Activated CD4-positive, alpha-beta memory T cell treated with anti-CD3 and anti-CD28 coated beads for 36 hours (primary cell): ENCODE results near the gene PCDHGA4. TPM values are rescaled to one million over a fixed set of nuclear protein-coding genes. Genes with fewer than 3 reads are reported as not detected.
A peak's percentile ranks its signal among the peaks of the same experiment; 100 is the strongest.
"Not testable (repeated sequence)": the region's sequence is repeated elsewhere in the genome, so short reads cannot be mapped to it uniquely, and the experiment has no call there.

Experiments
- CTCF ChIA-PET: fragments of 350-600 bp; sonication (Branson Sonifier 250); formaldehyde crosslinking; loops from one replicate; lab custom pipeline; 2021; ENCODE audit warnings: antibody characterized with exemption, inconsistent platforms; lab: Charles Lee
- POLR2A ChIA-PET: fragments of 350-600 bp; sonication (Branson Sonifier 250); formaldehyde crosslinking; loops from one replicate; lab custom pipeline; 2021; ENCODE audit warnings: antibody characterized with exemption; lab: Charles Lee
- DNase-seq: peaks from one replicate; pipeline ENCODE4 v3.0.0-alpha.2; 2020
- H3K27ac Mint-ChIP-seq: one replicate; pipeline ENCODE4 v1.8.0; 2021; ENCODE audit warnings: mixed read lengths
- H3K27me3 Mint-ChIP-seq: one replicate; pipeline ENCODE4 v1.8.0; 2021; ENCODE audit warnings: mixed read lengths
- H3K36me3 Mint-ChIP-seq: one replicate; pipeline ENCODE4 v1.8.0; 2021; ENCODE audit warnings: mixed read lengths
- H3K4me1 Mint-ChIP-seq: one replicate; pipeline ENCODE4 v1.8.0; 2021; ENCODE audit warnings: low read depth, mixed read lengths
- H3K4me3 Mint-ChIP-seq: one replicate; pipeline ENCODE4 v1.8.0; 2021; ENCODE audit warnings: mild to moderate bottlenecking, mixed read lengths
- H3K9me3 Mint-ChIP-seq: one replicate; pipeline ENCODE4 v1.8.0; 2021; ENCODE audit warnings: mixed read lengths
- intact Hi-C: fragments of 100-400 bp; cut with micrococcal nuclease; formaldehyde crosslinking; loops from one replicate; pipeline ENCODE4 v1.15.1; 2023
- total RNA-seq, 2 experiments: library from RNA; stranded (reverse); gene quantifications; one replicate each; pipeline ENCODE4 v1.2.3, GENCODE V29; 2021

PCDHGA4 gene
- total RNA-seq, 2 experiments from 2014 or later, result 0.07 to 0.12 TPM

GRCh38 chr5:141330299-141331080 is 24.3 kb upstream of the PCDHGA4 start, which contains the start of gene PCDHGA1:
TSS of gene PCDHGA1 (plus strand) at chr5:141330514.
- DNase-seq, result peak; percentile 24
- peaks cover 29% of the 10 kb centered on the region for H3K36me3 Mint-ChIP-seq
- intact Hi-C loops, result no loop called here
- H3K4me1 Mint-ChIP-seq, result peaks cover 9% of the 10 kb centered on the region
- POLR2A ChIA-PET, result interaction anchor here (0.7 kb wide), 1 partner anchor 929 kb away, joined by 5 read pairs; the partner anchor contains the start of gene ANKHD1
- peaks cover 46% of the 10 kb centered on the region for H3K27me3 Mint-ChIP-seq
- no peak within 1 kb of the TSS for H3K4me3 Mint-ChIP-seq
- CTCF ChIA-PET, result interaction anchor here (0.7 to 4.2 kb wide), 9 partner anchors 9 to 492 kb away, joined by 3 to 27 read pairs (median 5); partner anchors contain the start of genes PCDHB14, PCDHGA2, PCDHGB1 and TAF7
- no peak within 1 kb of the TSS for H3K27ac Mint-ChIP-seq
- peaks cover 37% of the 10 kb centered on the region for H3K9me3 Mint-ChIP-seq

GRCh38 chr5:141332571-141332970 is 22.2 kb upstream of the PCDHGA4 start:
- DNase-seq, H3K4me1 Mint-ChIP-seq, POLR2A ChIA-PET, H3K4me3 Mint-ChIP-seq, H3K27ac Mint-ChIP-seq, intact Hi-C loops: not testable (repeated sequence)
- peaks cover 45% of the 10 kb centered on the region for H3K27me3 Mint-ChIP-seq
- peaks cover 37% of the 10 kb centered on the region for H3K9me3 Mint-ChIP-seq
- H3K36me3 Mint-ChIP-seq, result peaks cover 29% of the 10 kb centered on the region
- CTCF ChIA-PET, result interaction anchor here (1.8 kb wide), 1 partner anchor 18 kb away, joined by 9 read pairs; the partner anchor contains the start of gene PCDHGB1

GRCh38 chr5:141338538-141339306 is 16.1 kb upstream of the PCDHGA4 start, which contains the start of gene PCDHGA2:
TSS of gene PCDHGA2 (plus strand) at chr5:141338760.
- CTCF ChIA-PET, result interaction anchor here (0.8 to 1.8 kb wide), 6 partner anchors 8 to 225 kb away, joined by 3 to 6 read pairs (median 4); partner anchors contain the start of genes PCDHGA1 and TAF7
- POLR2A ChIA-PET, result no interaction called here
- DNase-seq, result no peak
- intact Hi-C loops, result no loop called here
- H3K27me3 Mint-ChIP-seq, result peaks cover 55% of the 10 kb centered on the region
- peaks cover 50% of the 10 kb centered on the region for H3K9me3 Mint-ChIP-seq
- no peak within 1 kb of the TSS for H3K27ac Mint-ChIP-seq
- H3K4me1 Mint-ChIP-seq, result no peaks in the 10 kb centered on the region
- peaks cover 32% of the 10 kb centered on the region for H3K36me3 Mint-ChIP-seq
- no peak within 1 kb of the TSS for H3K4me3 Mint-ChIP-seq

GRCh38 chr5:141340781-141341354 is 14.0 kb upstream of the PCDHGA4 start:
- Mint-ChIP-seq H3K9me3 (peaks cover 58% of the 10 kb centered on the region), H3K36me3 (peaks cover 29% of the 10 kb centered on the region), H3K27me3 (peaks cover 56% of the 10 kb centered on the region)
- DNase-seq, intact Hi-C loops, H3K4me1 Mint-ChIP-seq, POLR2A ChIA-PET, H3K4me3 Mint-ChIP-seq, H3K27ac Mint-ChIP-seq, CTCF ChIA-PET: not testable (repeated sequence)

GRCh38 chr5:141342773-141343172 is 12.0 kb upstream of the PCDHGA4 start:
- H3K9me3 Mint-ChIP-seq, result peaks cover 51% of the 10 kb centered on the region
- no peak overlapping the region for H3K4me3 Mint-ChIP-seq
- ChIA-PET POLR2A (no interaction called here), CTCF (interaction anchor here (1.0 to 1.6 kb wide), 3 partner anchors 14 to 215 kb away, joined by 3 to 4 read pairs (median 4); no protein-coding TSS in a partner anchor)
- intact Hi-C loops, result no loop called here
- H3K36me3 Mint-ChIP-seq, result peaks cover 27% of the 10 kb centered on the region
- H3K27me3 Mint-ChIP-seq, result peaks cover 47% of the 10 kb centered on the region
- DNase-seq, result no peak
- H3K27ac Mint-ChIP-seq, result no peak overlapping the region
- no peaks in the 10 kb centered on the region for H3K4me1 Mint-ChIP-seq

GRCh38 chr5:141343242-141343952 is 11.4 kb upstream of the PCDHGA4 start, which contains the start of gene PCDHGA3:
TSS of gene PCDHGA3 (plus strand) at chr5:141343829. CDS start at chr5:141344034, 205 bp downstream.
- H3K4me3 Mint-ChIP-seq, result no peak within 1 kb of the TSS
- H3K9me3 Mint-ChIP-seq, result peaks cover 45% of the 10 kb centered on the region
- H3K36me3 Mint-ChIP-seq, result peaks cover 21% of the 10 kb centered on the region
- peaks cover 41% of the 10 kb centered on the region for H3K27me3 Mint-ChIP-seq
- CTCF ChIA-PET, result interaction anchor here (1.0 to 1.6 kb wide), 3 partner anchors 14 to 214 kb away, joined by 3 to 4 read pairs (median 4); no protein-coding TSS in a partner anchor
- peak; percentile 20 for DNase-seq
- intact Hi-C loops, result no loop called here
- POLR2A ChIA-PET, result no interaction called here
- H3K4me1 Mint-ChIP-seq, result no peaks in the 10 kb centered on the region
- H3K27ac Mint-ChIP-seq, result no peak within 1 kb of the TSS

DNA sequence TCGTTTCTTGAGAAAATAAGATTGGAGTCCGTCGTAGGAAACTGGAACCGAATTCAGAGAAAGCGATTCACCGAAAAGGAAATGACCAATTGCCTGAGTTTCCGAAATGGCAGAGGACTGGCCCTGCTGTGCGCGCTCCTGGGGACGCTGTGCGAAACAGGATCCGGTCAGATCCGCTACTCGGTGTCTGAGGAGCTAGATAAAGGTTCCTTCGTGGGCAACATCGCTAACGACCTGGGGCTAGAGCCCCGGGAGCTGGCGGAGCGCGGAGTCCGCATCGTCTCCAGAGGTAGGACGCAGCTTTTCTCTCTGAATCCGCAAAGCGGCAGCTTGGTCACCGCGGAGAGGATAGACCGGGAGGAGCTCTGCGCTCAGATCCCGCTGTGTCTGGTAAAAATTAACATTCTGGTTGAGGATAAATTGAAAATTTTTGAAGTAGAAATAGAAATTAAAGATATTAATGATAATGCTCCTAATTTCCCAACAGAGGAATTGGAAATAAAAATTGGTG is 10.8 kb upstream of the PCDHGA4 start:
- Mint-ChIP-seq H3K27ac (no peak overlapping the region), H3K4me1 (no peaks in the 10 kb centered on the region), H3K36me3 (peaks cover 20% of the 10 kb centered on the region), H3K9me3 (peaks cover 39% of the 10 kb centered on the region), H3K4me3 (no peak overlapping the region), H3K27me3 (peaks cover 40% of the 10 kb centered on the region)
- ChIA-PET CTCF (interaction anchor here (1.1 to 1.6 kb wide), 2 partner anchors 21 to 214 kb away, joined by 3 to 4 read pairs; no protein-coding TSS in a partner anchor), POLR2A (no interaction called here)
- DNase-seq, result no peak
- intact Hi-C loops, result no loop called here

GRCh38 chr5:141345327-141345726 is 9.5 kb upstream of the PCDHGA4 start:
- peaks cover 35% of the 10 kb centered on the region for H3K27me3 Mint-ChIP-seq
- H3K4me1 Mint-ChIP-seq, result no peaks in the 10 kb centered on the region
- CTCF ChIA-PET, result no interaction called here
- peaks cover 28% of the 10 kb centered on the region for H3K9me3 Mint-ChIP-seq
- peaks cover 17% of the 10 kb centered on the region for H3K36me3 Mint-ChIP-seq
- POLR2A ChIA-PET, result no interaction called here
- H3K4me3 Mint-ChIP-seq, result no peak overlapping the region
- intact Hi-C loops, result no loop called here
- no peak for DNase-seq
- no peak overlapping the region for H3K27ac Mint-ChIP-seq

DNA sequence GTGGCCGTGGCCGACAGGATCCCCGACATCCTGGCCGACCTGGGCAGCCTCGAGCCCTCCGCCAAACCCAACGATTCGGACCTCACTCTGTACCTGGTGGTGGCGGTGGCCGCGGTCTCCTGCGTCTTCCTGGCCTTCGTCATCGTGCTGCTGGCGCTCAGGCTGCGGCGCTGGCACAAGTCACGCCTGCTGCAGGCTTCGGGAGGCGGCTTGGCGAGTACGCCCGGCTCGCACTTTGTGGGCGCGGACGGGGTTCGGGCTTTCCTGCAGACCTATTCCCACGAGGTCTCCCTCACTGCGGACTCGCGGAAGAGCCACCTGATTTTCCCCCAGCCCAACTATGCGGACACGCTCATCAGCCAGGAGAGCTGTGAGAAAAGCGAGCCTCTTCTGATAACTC is 8.8 kb upstream of the PCDHGA4 start:
- Mint-ChIP-seq H3K27me3 (peaks cover 41% of the 10 kb centered on the region), H3K9me3 (peaks cover 28% of the 10 kb centered on the region), H3K36me3 (peaks cover 17% of the 10 kb centered on the region)
- CTCF ChIA-PET, result interaction anchor here (1.0 kb wide), 1 partner anchor 11 kb away, joined by 3 read pairs; no protein-coding TSS in a partner anchor
- H3K4me1 Mint-ChIP-seq, intact Hi-C loops, DNase-seq, H3K4me3 Mint-ChIP-seq, H3K27ac Mint-ChIP-seq, POLR2A ChIA-PET: not testable (repeated sequence)

DNA sequence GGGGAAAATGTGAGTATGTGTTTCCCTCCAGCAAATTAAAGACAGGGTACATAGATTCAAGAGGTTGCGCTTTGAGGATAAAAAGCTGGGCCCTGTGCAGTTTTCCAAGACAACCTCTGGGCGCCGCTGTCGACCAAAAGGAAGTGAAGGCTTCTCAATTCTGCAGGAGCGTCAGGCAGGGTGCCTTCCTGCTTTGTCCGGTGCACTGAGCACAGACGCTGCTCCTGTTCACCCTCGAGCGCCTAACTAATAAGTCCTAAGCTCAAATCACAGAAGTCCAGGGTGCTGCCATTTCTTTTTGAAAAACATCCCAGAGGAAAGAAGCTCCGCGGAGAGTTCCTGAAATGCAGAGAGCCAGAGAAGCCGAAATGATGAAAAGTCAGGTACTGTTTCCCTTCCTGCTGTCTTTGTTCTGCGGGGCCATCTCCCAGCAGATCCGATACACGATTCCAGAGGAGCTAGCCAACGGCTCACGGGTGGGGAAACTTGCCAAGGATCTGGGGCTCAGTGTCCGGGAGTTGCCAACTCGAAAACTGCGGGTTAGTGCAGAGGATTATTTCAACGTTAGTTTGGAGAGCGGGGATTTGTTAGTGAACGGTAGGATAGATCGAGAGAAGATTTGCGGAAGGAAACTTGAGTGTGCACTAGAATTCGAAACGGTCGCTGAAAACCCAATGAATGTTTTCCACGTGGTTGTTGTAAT is 4.8 kb upstream of the PCDHGA4 start, which contains the start of gene PCDHGB1:
PCDHGB1 (plus strand) TSS at position 183 of the 703 bp plus-strand sequence; CDS start at position 345, 162 bp downstream.
- peak; percentile 51 for DNase-seq
- Mint-ChIP-seq H3K27me3 (peaks cover 40% of the 10 kb centered on the region), H3K36me3 (peaks cover 13% of the 10 kb centered on the region), H3K4me1 (no peaks in the 10 kb centered on the region), H3K27ac (no peak within 1 kb of the TSS), H3K4me3 (peak within 1 kb of the TSS; percentile 45), H3K9me3 (peaks cover 15% of the 10 kb centered on the region)
- CTCF ChIA-PET, result interaction anchor here (1.0 to 2.3 kb wide), 8 partner anchors 10 to 178 kb away, joined by 3 to 9 read pairs (median 6); partner anchors contain the start of genes PCDHGA1, PCDHGB2 and TAF7
- POLR2A ChIA-PET, result no interaction called here
- intact Hi-C loops, result no loop called here
